SK-N-SH (cell line): Measurements from ENCODE around the gene DNAH11. TPM values are rescaled to one million over a fixed set of nuclear protein-coding genes. Genes with fewer than 3 reads are reported as not detected.
"Not testable (repeated sequence)": the region's sequence is repeated elsewhere in the genome, so short reads cannot be mapped to it uniquely, and the experiment has no call there.

Experiments
- CTCF ChIA-PET: fragments of 300-600, 350-600 bp; formaldehyde crosslinking; extraction: SDS; loops from one replicate; lab custom pipeline; 2021; lab: Yijun Ruan, JAX
- POLR2A ChIA-PET: fragments of 350-600 bp; sonication (Branson Sonifier 250); formaldehyde crosslinking; extraction: SDS; loops from one replicate; lab custom pipeline; 2020; ENCODE audit warnings: antibody characterized with exemption, inconsistent platforms; lab: Yijun Ruan, JAX
- DNase-seq: peaks from one replicate; pipeline ENCODE4 v3.0.0; 2012
- H2AFZ ChIP-seq: fragments of 200-600 bp; sonication (generic); 2 replicates; pipeline ENCODE4 v1.8.1; 2016; ENCODE audit warnings: antibody characterized with exemption, mild to moderate bottlenecking, low read depth
- H3F3A ChIP-seq: fragments of 200-600 bp; sonication (generic); replicated peaks from 2 replicates; pipeline ENCODE3; 2016; ENCODE audit warnings: antibody characterized with exemption, mild to moderate bottlenecking; ENCODE audit not compliant: insufficient read depth
- H3K27ac ChIP-seq, 2 experiments: fragments of 200-500 bp in 1 of 2; fragments of 200-600 bp in 1 of 2; sonication (Bioruptor generic) in 1 of 2; sonication (generic), shearing (Covaris generic) in 1 of 2; 2 replicates each; pipeline versions ENCODE4 v1.5.1 to v1.6.1; 2014 to 2016; ENCODE audit warnings: low read depth in 2 of 2, inconsistent platforms in 1 of 2, low read length in 1 of 2, mild to moderate bottlenecking in 1 of 2, mixed read lengths in 1 of 2
- H3K27me3 ChIP-seq: fragments of 200-600 bp; sonication (generic), shearing (Covaris generic); 2 replicates; pipeline ENCODE4 v1.6.1; 2016; ENCODE audit warnings: mixed run types; ENCODE audit not compliant: insufficient read depth
- H3K36me3 ChIP-seq, 2 experiments: fragments of 200-500 bp in 1 of 2; fragments of 200-600 bp in 1 of 2; sonication (Bioruptor generic) in 1 of 2; sonication (generic) in 1 of 2; replicated peaks in 1 of 2; 2 replicates each; pipeline versions ENCODE3 to v1.5.1; 2014 to 2016; ENCODE audit warnings: low read length in 1 of 2, mild to moderate bottlenecking in 1 of 2; ENCODE audit not compliant: insufficient read depth in 2 of 2, control insufficient read depth in 1 of 2
- H3K4me1 ChIP-seq, 2 experiments: fragments of 200-500 bp in 1 of 2; fragments of 200-600 bp in 1 of 2; sonication (Bioruptor generic) in 1 of 2; sonication (generic), shearing (Covaris generic) in 1 of 2; 2 replicates each; pipeline versions ENCODE4 v1.5.1 to v1.6.1; 2014 to 2016; ENCODE audit warnings: low read depth in 1 of 2, low read length in 1 of 2, mixed run types in 1 of 2; ENCODE audit not compliant: insufficient read depth in 2 of 2, control insufficient read depth in 1 of 2
- H3K4me2 ChIP-seq: fragments of 200-600 bp; sonication (generic), shearing (Covaris generic); 2 replicates; pipeline ENCODE4 v1.6.1; 2017; ENCODE audit warnings: mixed run types
- H3K4me3 ChIP-seq, 2 experiments: fragments of 200-500 bp in 1 of 2; fragments of 200-600 bp in 1 of 2; sonication (Bioruptor generic) in 1 of 2; sonication (generic), shearing (Covaris generic) in 1 of 2; 2 replicates each; pipeline versions ENCODE4 v1.5.1 to v1.8.1; 2014 to 2016; ENCODE audit warnings: low read depth in 2 of 2, inconsistent platforms in 1 of 2, low read length in 1 of 2, mild to moderate bottlenecking in 1 of 2, mixed read lengths in 1 of 2, moderate library complexity in 1 of 2
- H3K79me2 ChIP-seq: fragments of 200-600 bp; sonication (generic); 2 replicates; pipeline ENCODE4 v1.8.1; 2017; ENCODE audit warnings: mild to moderate bottlenecking; ENCODE audit not compliant: insufficient read depth
- H3K9ac ChIP-seq: fragments of 200-600 bp; sonication (generic); 2 replicates; pipeline ENCODE4 v1.6.1; 2017; ENCODE audit warnings: mixed run types
- H3K9me2 ChIP-seq: fragments of 200-600 bp; sonication (generic); 2 replicates; pipeline ENCODE4 v1.6.1; 2017; ENCODE audit warnings: mixed run types
- H3K9me3 ChIP-seq: fragments of 200-600 bp; sonication (generic); 2 replicates; pipeline ENCODE4 v1.6.1; 2017; ENCODE audit warnings: mixed run types, mild to moderate bottlenecking, moderate library complexity
- H4K20me1 ChIP-seq: fragments of 200-600 bp; sonication (generic); 2 replicates; pipeline ENCODE4 v1.6.1; 2017; ENCODE audit warnings: mild to moderate bottlenecking, mixed run types; ENCODE audit not compliant: insufficient read depth
- CHD2 ChIP-seq: fragments of 150-350 bp; IDR thresholded peaks from 2 replicates; pipeline ENCODE4 v1.6.1; 2018; ENCODE audit warnings: low read length; ENCODE audit not compliant: partially characterized antibody
- FOSL2 ChIP-seq: IDR thresholded peaks from 2 replicates; pipeline ENCODE4 v1.4.0; 2012; ENCODE audit warnings: low read depth, mild to moderate bottlenecking, moderate library complexity, borderline replicate concordance
- FOXJ3 ChIP-seq: sonication (generic); formaldehyde crosslinking; IDR thresholded peaks from 2 replicates; pipeline ENCODE4 v1.5.1; 2020; ENCODE audit warnings: mild to moderate bottlenecking, missing genetic modification reagents
- JUND ChIP-seq: IDR thresholded peaks from 2 replicates; pipeline ENCODE4 v1.4.0; 2012
- NFIC ChIP-seq: IDR thresholded peaks from 2 replicates; pipeline ENCODE4 v1.4.0; 2012; ENCODE audit warnings: borderline replicate concordance
- POLR2AphosphoS5 ChIP-seq: IDR thresholded peaks from 2 replicates; pipeline ENCODE4 v1.6.1; 2012; ENCODE audit warnings: low read depth, low read length
- RAD21 ChIP-seq: IDR thresholded peaks from 2 replicates; pipeline ENCODE4 v1.6.1; 2012; ENCODE audit warnings: mild to moderate bottlenecking, low read length
- RCOR1 ChIP-seq: fragments of 150-350 bp; IDR thresholded peaks from 2 replicates; pipeline ENCODE4 v1.6.1; 2017; ENCODE audit warnings: antibody characterized with exemption, low read length
- YY1 ChIP-seq: IDR thresholded peaks from 2 replicates; pipeline ENCODE4 v1.4.0; 2012; ENCODE audit warnings: low read depth, mild to moderate bottlenecking
- WGBS: methylation state at CpG from one replicate; pipeline ENCODE4 v1.1.6; 2017; ENCODE audit warnings: low lambda C conversion rate; 5-methylcytosine and 5-hydroxymethylcytosine counted together
- polyA plus RNA-seq, 3 experiments: library from polyadenylated mRNA; depleted of rRNA; stranded (reverse); fragments of >200 nt; gene quantifications; 2 replicates each; pipeline ENCODE4 v1.2.3, GENCODE V29; 2012
- TF ChIP-seq, protein P1 (sequence below): fragments of 200-600 bp; sonication (generic); IDR thresholded peaks from 2 replicates; pipeline ENCODE4 v1.6.1; 2017; ENCODE audit warnings: antibody characterized with exemption, mild to moderate bottlenecking, moderate library complexity

DNAH11 gene
- polyA plus RNA-seq, 1 of the 3 experiments (the other 2 are of a cell fraction): 0.77 TPM

DNA sequence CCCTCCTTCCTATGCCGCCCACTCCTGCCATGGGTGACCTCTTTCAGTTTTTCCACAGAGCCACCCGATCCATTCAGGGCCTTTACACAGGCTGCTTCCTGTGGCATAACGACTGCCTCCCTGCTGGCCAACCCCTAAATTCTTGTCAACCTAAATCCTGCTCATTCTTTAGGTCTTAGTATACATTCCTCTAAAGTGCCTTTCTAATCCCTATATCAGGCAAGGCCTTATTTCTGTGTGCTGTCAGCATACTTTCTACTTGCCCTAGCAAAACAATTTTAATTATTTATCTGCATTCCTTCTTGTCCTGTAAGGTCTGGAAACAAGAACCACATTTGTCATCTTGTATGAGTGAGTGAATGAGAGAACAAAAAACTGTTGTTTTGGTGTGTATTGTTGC lies 132.4 kb downstream of the DNAH11 start:
- no peak for DNase-seq
- no peaks in the 10 kb centered on the region for H3K79me2 ChIP-seq
- 0 out of 2 replicates have a peak, but pooled peaks cover 8% of the 10 kb centered on the region for H3K9me3 ChIP-seq
- whole genome bisulfite sequencing: 10% methylated on average over 3 of the region's 3 CpGs
- H3K9me2 ChIP-seq: no peaks in the 10 kb centered on the region
- H3K4me2 ChIP-seq: no peak overlapping the region
- H3K4me3 ChIP-seq: no peak overlapping the region
- no peak for TF ChIP-seq POLR2AphosphoS5
- TF ChIP-seq JUND: no peak
- TF ChIP-seq YY1: no peak
- TF ChIP-seq RCOR1: no peak
- no peak for TF ChIP-seq FOXJ3 (CRISPR knock-in tag)
- TF ChIP-seq CHD2: no peak
- TF ChIP-seq NFIC: no peak
- ChIA-PET POLR2A (no interaction called here), CTCF (no interaction called here)
- no peak overlapping the region for H3K9ac ChIP-seq
- no peaks in the 10 kb centered on the region for H3K4me1 ChIP-seq
- H4K20me1 ChIP-seq: no peaks in the 10 kb centered on the region
- no peak overlapping the region for H3K27ac ChIP-seq
- H2AFZ ChIP-seq: no peak overlapping the region
- no peaks in the 10 kb centered on the region for H3K36me3 ChIP-seq
- no peaks in the 10 kb centered on the region for H3F3A ChIP-seq
- no peaks in the 10 kb centered on the region for H3K27me3 ChIP-seq

DNA sequence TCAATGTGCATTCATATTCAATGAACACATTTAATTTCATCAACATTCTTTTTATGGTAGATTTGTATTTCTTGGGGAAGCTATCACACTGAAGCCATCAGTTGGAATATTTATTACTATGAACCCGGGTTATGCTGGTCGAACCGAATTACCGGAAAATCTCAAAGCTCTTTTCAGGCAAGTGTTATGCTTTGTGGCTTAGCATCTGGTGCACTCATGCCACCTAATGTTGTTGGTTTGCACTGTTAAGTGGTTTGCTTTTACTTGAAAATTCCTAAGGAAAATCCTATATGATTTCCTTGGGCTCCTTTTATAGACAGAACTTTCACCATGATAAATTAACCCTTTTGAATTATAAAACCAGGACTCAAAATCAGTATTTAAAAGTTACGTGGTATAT lies 147.9 kb downstream of the DNAH11 start:
- H3K27ac ChIP-seq: no peak overlapping the region
- WGBS: 3% methylated on average over 5 of the region's 5 CpGs
- 0 out of 2 replicates have a peak, but pooled peaks cover 4% of the 10 kb centered on the region for H3K9me2 ChIP-seq
- no peaks in the 10 kb centered on the region for H3K79me2 ChIP-seq
- no peak for DNase-seq
- H3F3A ChIP-seq: no peaks in the 10 kb centered on the region
- H3K9me3 ChIP-seq: no peaks in the 10 kb centered on the region
- TF ChIP-seq RAD21: peak; percentile 28; the same call in 1 of the 2 replicates
- TF ChIP-seq, protein P1, sequence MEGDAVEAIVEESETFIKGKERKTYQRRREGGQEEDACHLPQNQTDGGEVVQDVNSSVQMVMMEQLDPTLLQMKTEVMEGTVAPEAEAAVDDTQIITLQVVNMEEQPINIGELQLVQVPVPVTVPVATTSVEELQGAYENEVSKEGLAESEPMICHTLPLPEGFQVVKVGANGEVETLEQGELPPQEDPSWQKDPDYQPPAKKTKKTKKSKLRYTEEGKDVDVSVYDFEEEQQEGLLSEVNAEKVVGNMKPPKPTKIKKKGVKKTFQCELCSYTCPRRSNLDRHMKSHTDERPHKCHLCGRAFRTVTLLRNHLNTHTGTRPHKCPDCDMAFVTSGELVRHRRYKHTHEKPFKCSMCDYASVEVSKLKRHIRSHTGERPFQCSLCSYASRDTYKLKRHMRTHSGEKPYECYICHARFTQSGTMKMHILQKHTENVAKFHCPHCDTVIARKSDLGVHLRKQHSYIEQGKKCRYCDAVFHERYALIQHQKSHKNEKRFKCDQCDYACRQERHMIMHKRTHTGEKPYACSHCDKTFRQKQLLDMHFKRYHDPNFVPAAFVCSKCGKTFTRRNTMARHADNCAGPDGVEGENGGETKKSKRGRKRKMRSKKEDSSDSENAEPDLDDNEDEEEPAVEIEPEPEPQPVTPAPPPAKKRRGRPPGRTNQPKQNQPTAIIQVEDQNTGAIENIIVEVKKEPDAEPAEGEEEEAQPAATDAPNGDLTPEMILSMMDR: peak; percentile 29; the same call in 1 of the 2 replicates
- no peak for TF ChIP-seq FOSL2
- H3K4me2 ChIP-seq: no peak overlapping the region
- H4K20me1 ChIP-seq: no peaks in the 10 kb centered on the region
- no peaks in the 10 kb centered on the region for H3K4me1 ChIP-seq
- ChIA-PET CTCF (interaction anchor here (0.6 kb wide), 1 partner anchor 504 kb away, joined by 3 read pairs; no protein-coding TSS in a partner anchor), POLR2A (no interaction called here)
- H2AFZ ChIP-seq: no peak overlapping the region
- H3K9ac ChIP-seq: no peak overlapping the region
- no peaks in the 10 kb centered on the region for H3K36me3 ChIP-seq
- no peaks in the 10 kb centered on the region for H3K27me3 ChIP-seq
- no peak overlapping the region for H3K4me3 ChIP-seq

DNA sequence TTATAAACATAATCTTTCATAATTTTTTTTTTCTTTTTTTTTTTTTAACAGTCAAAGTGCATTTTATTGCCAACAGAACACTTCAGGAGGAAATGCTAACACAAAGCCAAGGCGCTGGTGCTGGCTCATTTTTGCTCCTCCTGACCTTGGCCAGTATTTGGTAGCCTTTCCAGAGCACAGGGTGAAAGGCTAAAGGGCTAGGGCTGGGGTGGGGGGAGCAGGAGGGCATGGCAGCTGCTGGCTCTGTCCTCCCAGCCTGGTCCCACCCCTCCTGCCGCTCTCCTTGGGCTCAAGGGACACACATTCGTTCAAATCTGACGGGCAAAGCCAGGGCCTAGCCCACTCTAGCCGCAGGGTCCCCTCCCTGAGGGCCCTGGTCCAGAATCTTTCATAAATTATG lies 148.3 kb downstream of the DNAH11 start:
- H3K79me2 ChIP-seq, H3K9me2 ChIP-seq, H3K36me3 ChIP-seq, H4K20me1 ChIP-seq, H3K4me3 ChIP-seq, H3K27ac ChIP-seq, POLR2A ChIA-PET, H3K4me2 ChIP-seq, H3K27me3 ChIP-seq, H3K9ac ChIP-seq, DNase-seq, H3K9me3 ChIP-seq, H3F3A ChIP-seq, H2AFZ ChIP-seq, H3K4me1 ChIP-seq: not testable (repeated sequence)
- CTCF ChIA-PET: interaction anchor here (0.6 kb wide), 1 partner anchor 505 kb away, joined by 3 read pairs; no protein-coding TSS in a partner anchor
- 2% methylated on average over 4 of the region's 5 CpGs for WGBS

DNA sequence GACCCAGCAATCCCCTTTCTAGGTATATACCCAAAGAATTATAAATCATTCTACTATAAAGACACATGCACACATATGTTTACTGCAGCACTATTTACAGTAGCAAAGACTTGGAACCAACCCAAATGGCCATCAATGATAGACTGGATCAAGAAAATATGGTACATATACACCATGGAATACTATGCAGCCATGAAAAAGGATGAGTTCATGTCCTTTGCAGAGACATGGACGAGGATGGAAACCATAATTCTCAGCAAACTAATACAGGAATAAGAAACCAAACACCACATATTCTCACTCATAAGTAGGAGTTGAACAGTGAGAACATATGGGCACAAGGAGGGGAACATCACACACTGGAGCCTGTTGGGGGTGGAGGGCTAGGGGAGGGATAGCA lies 157.7 kb downstream of the DNAH11 start:
- H3K4me2 ChIP-seq, H3K79me2 ChIP-seq, H3K36me3 ChIP-seq, H3F3A ChIP-seq, H2AFZ ChIP-seq, H3K27ac ChIP-seq, H3K9me2 ChIP-seq, H3K4me1 ChIP-seq, H3K27me3 ChIP-seq, CTCF ChIA-PET, POLR2A ChIA-PET, H4K20me1 ChIP-seq, H3K9me3 ChIP-seq, H3K9ac ChIP-seq, H3K4me3 ChIP-seq, DNase-seq: not testable (repeated sequence)
- 0% methylated on average over 1 of the region's 1 CpG for WGBS
